Hepatocyte (in vitro differentiated cells): ENCODE data around the gene SLFNL1.

ENCODE experiments used
- CTCF ChIP-seq: fragments of 200-600 bp; sonication (generic); IDR thresholded peaks from 2 replicates; pipeline ENCODE4 v1.5.1; 2016; ENCODE audit warnings: antibody characterized with exemption, mild to moderate bottlenecking; ENCODE audit not compliant: poor library complexity
- EZH2phosphoT487 ChIP-seq: fragments of 200-600 bp; sonication (generic); IDR thresholded peaks from one replicate; pipeline ENCODE4 v1.6.1; 2018; ENCODE audit warnings: antibody characterized with exemption, mild to moderate bottlenecking, low read depth, moderate library complexity; ENCODE audit not compliant: unreplicated experiment, severe bottlenecking

GRCh38 chr1:40985875-40986274 is 35.6 kb downstream of the SLFNL1 start:
- TF ChIP-seq CTCF = no peak
- no peak for TF ChIP-seq EZH2phosphoT487
